ENCODE measurements around the gene RAPH1.

Gene RAPH1

GRCh38 chr2:203579730-203580129, 44.6 kb upstream of the RAPH1 start:
- no peak overlapping the region for H3K4me3 ChIP-seq (ENCODE audit: low read depth, low read length)
- DNase-seq (ENCODE audit: low read depth, low spot score): no peak
- no peak for TF ChIP-seq CTCF (IDR thresholded peaks at IDR 0.05; ENCODE audit: insufficient read depth, low read length, missing control alignments)
- ChIA-PET CTCF (no interaction called here), POLR2A (no interaction called here)

- H3K4me3 ChIP-seq (ENCODE audit: low read depth, low read length): no peak overlapping the region
- ChIA-PET CTCF (no interaction called here), POLR2A (no interaction called here)
- no peak for TF ChIP-seq CTCF (IDR thresholded peaks at IDR 0.05; ENCODE audit: insufficient read depth, low read length, missing control alignments)
- no peak for DNase-seq (ENCODE audit: low read depth, low spot score)
Measured at GRCh38 chr2:203578759-203579643, 43.9 kb upstream of the RAPH1 start.

GRCh38 chr2:203574824-203575223, 39.7 kb upstream of the RAPH1 start:
- CTCF ChIA-PET: interaction anchor here (0.6 to 1.2 kb wide), 4 partner anchors 12 to 39 kb away, joined by 3 read pairs; no protein-coding TSS in a partner anchor
- no peak overlapping the region for H3K4me3 ChIP-seq (ENCODE audit: low read depth, low read length)
- no peak for TF ChIP-seq CTCF (IDR thresholded peaks at IDR 0.05; ENCODE audit: insufficient read depth, low read length, missing control alignments)
- no peak for DNase-seq (ENCODE audit: low read depth, low spot score)
- POLR2A ChIA-PET: no interaction called here

- no peak for TF ChIP-seq CTCF (IDR thresholded peaks at IDR 0.05; ENCODE audit: insufficient read depth, low read length, missing control alignments)
- ChIA-PET CTCF (no interaction called here), POLR2A (no interaction called here)
- DNase-seq (ENCODE audit: low read depth, low spot score): no peak
- H3K4me3 ChIP-seq (ENCODE audit: low read depth, low read length): no peak overlapping the region
Measured at GRCh38 chr2:203572316-203572715, 37.2 kb upstream of the RAPH1 start.

- TF ChIP-seq CTCF (IDR thresholded peaks at IDR 0.05; ENCODE audit: insufficient read depth, low read length, missing control alignments): no peak
- ChIA-PET POLR2A (no interaction called here), CTCF (no interaction called here)
- no peak overlapping the region for H3K4me3 ChIP-seq (ENCODE audit: low read depth, low read length)
- no peak for DNase-seq (ENCODE audit: low read depth, low spot score)
Measured at GRCh38 chr2:203569677-203570316, 34.7 kb upstream of the RAPH1 start.

- CTCF ChIA-PET: no interaction called here
- no peak for DNase-seq (ENCODE audit: low read depth, low spot score)
- no peak for TF ChIP-seq CTCF (IDR thresholded peaks at IDR 0.05; ENCODE audit: insufficient read depth, low read length, missing control alignments)
- no peak overlapping the region for H3K4me3 ChIP-seq (ENCODE audit: low read depth, low read length)
- POLR2A ChIA-PET: no interaction called here
Measured at GRCh38 chr2:203567691-203568090, 32.6 kb upstream of the RAPH1 start.
